Measurements from ENCODE around the gene AEN. TPM values are rescaled to one million over a fixed set of nuclear protein-coding genes. Genes with fewer than 3 reads are reported as not detected.
A peak's percentile ranks its signal among the peaks of the same experiment; 100 is the strongest.

The AEN gene
- total RNA-seq, 1 experiment from 2014 or later = 67.6 TPM

DNA sequence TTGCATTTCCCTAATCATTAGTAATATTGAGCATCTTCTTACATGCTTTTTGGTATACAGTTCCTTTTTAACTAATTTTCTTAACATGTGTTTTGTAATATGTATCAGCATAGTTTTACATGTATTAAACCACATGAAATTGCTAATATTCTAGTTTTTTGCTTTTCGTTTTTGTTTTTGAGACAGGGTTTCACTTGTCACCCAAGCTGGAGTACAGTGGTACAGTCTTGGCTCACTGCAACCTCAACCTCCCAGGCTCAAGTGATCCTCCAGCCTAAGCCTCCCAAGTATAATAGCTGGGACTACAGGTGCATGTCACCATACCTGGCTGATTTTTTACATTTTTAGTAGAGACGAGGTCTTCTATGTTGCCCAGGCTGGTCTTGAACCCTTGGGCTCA is 13.3 kb downstream of the AEN start:
- intact Hi-C loops (cut with micrococcal nuclease) = no loop called here
- Mint-ChIP-seq H3K9me3 (ENCODE audit: unreplicated experiment) (no peaks in the 10 kb centered on the region), H3K4me3 (ENCODE audit: unreplicated experiment) (no peak overlapping the region), H3K27me3 (ENCODE audit: insufficient read depth, unreplicated experiment) (no peaks in the 10 kb centered on the region), H3K27ac (ENCODE audit: low read depth, unreplicated experiment) (no peak overlapping the region), H3K4me1 (ENCODE audit: insufficient read depth, unreplicated experiment) (peaks cover 42% of the 10 kb centered on the region), H3K36me3 (ENCODE audit: insufficient read depth, unreplicated experiment) (peaks cover 62% of the 10 kb centered on the region)
- ChIA-PET POLR2A (interaction anchor here (1.9 to 2.8 kb wide), 2 partner anchors 7 to 13 kb away, joined by 7 to 14 read pairs; partner anchors contain the start of gene AEN), CTCF (no interaction called here)
- DNase-seq (ENCODE audit: unreplicated experiment) = no peak
- TF ChIP-seq, protein P1, sequence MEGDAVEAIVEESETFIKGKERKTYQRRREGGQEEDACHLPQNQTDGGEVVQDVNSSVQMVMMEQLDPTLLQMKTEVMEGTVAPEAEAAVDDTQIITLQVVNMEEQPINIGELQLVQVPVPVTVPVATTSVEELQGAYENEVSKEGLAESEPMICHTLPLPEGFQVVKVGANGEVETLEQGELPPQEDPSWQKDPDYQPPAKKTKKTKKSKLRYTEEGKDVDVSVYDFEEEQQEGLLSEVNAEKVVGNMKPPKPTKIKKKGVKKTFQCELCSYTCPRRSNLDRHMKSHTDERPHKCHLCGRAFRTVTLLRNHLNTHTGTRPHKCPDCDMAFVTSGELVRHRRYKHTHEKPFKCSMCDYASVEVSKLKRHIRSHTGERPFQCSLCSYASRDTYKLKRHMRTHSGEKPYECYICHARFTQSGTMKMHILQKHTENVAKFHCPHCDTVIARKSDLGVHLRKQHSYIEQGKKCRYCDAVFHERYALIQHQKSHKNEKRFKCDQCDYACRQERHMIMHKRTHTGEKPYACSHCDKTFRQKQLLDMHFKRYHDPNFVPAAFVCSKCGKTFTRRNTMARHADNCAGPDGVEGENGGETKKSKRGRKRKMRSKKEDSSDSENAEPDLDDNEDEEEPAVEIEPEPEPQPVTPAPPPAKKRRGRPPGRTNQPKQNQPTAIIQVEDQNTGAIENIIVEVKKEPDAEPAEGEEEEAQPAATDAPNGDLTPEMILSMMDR (IDR thresholded peaks at IDR 0.05; ENCODE audit: unreplicated experiment) = no peak
- BruUV-seq (replicated peaks) = no TSS peak

DNA sequence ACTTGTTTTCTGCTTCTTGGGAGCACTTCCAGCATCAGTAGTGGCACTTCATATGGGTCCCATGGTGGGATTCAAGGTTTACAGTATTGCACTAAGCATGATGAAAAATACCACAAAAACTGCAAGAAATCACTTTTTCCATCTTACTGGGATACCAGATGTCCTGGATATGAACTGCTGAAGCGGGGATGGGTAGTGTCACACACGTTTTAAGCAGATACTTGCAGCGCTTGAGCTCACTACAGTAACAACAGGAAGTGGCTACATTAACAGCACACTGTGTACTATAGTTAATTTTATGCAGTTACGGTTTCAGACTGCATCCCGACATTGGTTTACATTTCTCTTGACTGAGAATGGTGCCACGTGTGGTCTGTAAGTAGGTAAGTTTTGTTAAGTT is 14.2 kb downstream of the AEN start:
- Mint-ChIP-seq H3K36me3 (ENCODE audit: insufficient read depth, unreplicated experiment) (peaks cover 53% of the 10 kb centered on the region), H3K9me3 (ENCODE audit: unreplicated experiment) (no peaks in the 10 kb centered on the region), H3K27ac (ENCODE audit: low read depth, unreplicated experiment) (no peak overlapping the region), H3K4me1 (ENCODE audit: insufficient read depth, unreplicated experiment) (peaks cover 42% of the 10 kb centered on the region), H3K27me3 (ENCODE audit: insufficient read depth, unreplicated experiment) (no peaks in the 10 kb centered on the region), H3K4me3 (ENCODE audit: unreplicated experiment) (no peak overlapping the region)
- TF ChIP-seq, protein P1 (IDR thresholded peaks at IDR 0.05; ENCODE audit: unreplicated experiment) = no peak
- POLR2A ChIA-PET = interaction anchor here (0.6 to 2.8 kb wide), 5 partner anchors 8 to 1786 kb away, joined by 3 to 14 read pairs (median 3); partner anchors contain the start of gene AEN
- BruUV-seq (replicated peaks) = no TSS peak
- intact Hi-C loops (cut with micrococcal nuclease) = no loop called here
- CTCF ChIA-PET = interaction anchor here (1.2 to 1.4 kb wide), 4 partner anchors 11 to 168 kb away, joined by 3 to 4 read pairs (median 4); partner anchors contain the start of genes MRPL46 and MRPS11
- DNase-seq (ENCODE audit: unreplicated experiment) = no peak

DNA sequence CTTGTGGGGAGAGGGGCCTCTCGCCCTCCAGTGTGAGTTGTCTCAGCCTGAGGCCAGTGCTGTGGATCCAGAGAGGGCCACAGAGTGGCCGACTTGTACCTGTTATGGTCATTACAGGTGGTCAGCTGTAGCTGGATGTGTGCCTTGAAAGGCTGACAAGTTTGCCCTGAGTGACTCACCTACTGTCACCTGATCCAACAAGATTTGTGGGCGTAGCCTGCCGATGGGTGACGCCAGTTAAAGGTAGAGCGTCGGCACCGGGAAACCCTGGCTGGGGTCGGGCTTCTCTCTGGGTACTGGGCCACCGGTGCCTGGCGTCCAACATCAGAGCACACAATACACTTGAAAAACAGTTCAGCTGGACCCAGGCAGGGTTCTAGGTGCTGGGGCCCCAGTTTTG is 14.9 kb downstream of the AEN start:
- POLR2A ChIA-PET = interaction anchor here (1.0 to 2.8 kb wide), 4 partner anchors 9 to 21 kb away, joined by 3 to 14 read pairs (median 5); partner anchors contain the start of gene AEN
- Mint-ChIP-seq H3K9me3 (ENCODE audit: unreplicated experiment) (no peaks in the 10 kb centered on the region), H3K4me3 (ENCODE audit: unreplicated experiment) (peak overlapping the region; percentile 58), H3K36me3 (ENCODE audit: insufficient read depth, unreplicated experiment) (peaks cover 46% of the 10 kb centered on the region), H3K27me3 (ENCODE audit: insufficient read depth, unreplicated experiment) (no peaks in the 10 kb centered on the region), H3K4me1 (ENCODE audit: insufficient read depth, unreplicated experiment) (peaks cover 40% of the 10 kb centered on the region), H3K27ac (ENCODE audit: low read depth, unreplicated experiment) (peak overlapping the region; percentile 96)
- BruUV-seq (replicated peaks) = no TSS peak
- CTCF ChIA-PET = interaction anchor here (1.2 to 1.4 kb wide), 4 partner anchors 12 to 169 kb away, joined by 3 to 4 read pairs (median 4); partner anchors contain the start of genes MRPL46 and MRPS11
- TF ChIP-seq, protein P1 (IDR thresholded peaks at IDR 0.05; ENCODE audit: unreplicated experiment) = no peak
- DNase-seq (ENCODE audit: unreplicated experiment) = peak; percentile 89
- intact Hi-C loops (cut with micrococcal nuclease) = no loop called here

DNA sequence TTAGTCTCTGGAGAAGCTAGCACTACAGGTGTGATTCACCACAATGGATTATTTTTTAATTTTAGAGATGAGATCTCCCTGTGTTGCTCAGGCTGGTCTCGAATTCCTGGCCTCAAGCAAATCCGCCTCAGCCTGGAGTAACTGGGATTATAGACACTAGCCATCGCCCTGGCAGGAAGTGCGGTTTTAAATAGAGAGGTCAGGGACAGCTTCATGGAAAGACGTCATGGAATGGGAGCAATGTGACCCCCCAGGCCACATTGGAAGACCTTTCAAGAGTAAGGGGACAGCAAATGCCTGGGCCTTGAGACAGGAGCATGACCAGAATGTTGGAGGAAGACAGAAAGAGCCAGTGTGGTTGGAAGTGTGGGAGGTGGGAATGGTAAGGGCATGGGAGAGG is 15.5 kb downstream of the AEN start:
- TF ChIP-seq, protein P1 (IDR thresholded peaks at IDR 0.05; ENCODE audit: unreplicated experiment) = no peak
- Mint-ChIP-seq H3K9me3 (ENCODE audit: unreplicated experiment) (no peaks in the 10 kb centered on the region), H3K27ac (ENCODE audit: low read depth, unreplicated experiment) (peak overlapping the region; percentile 96), H3K27me3 (ENCODE audit: insufficient read depth, unreplicated experiment) (no peaks in the 10 kb centered on the region), H3K4me1 (ENCODE audit: insufficient read depth, unreplicated experiment) (peaks cover 40% of the 10 kb centered on the region), H3K36me3 (ENCODE audit: insufficient read depth, unreplicated experiment) (peaks cover 40% of the 10 kb centered on the region), H3K4me3 (ENCODE audit: unreplicated experiment) (no peak overlapping the region)
- BruUV-seq (replicated peaks) = no TSS peak
- peak; percentile 7 for DNase-seq (ENCODE audit: unreplicated experiment)
- intact Hi-C loops (cut with micrococcal nuclease) = no loop called here
- ChIA-PET CTCF (interaction anchor here (1.2 to 1.4 kb wide), 3 partner anchors 12 to 169 kb away, joined by 4 read pairs; partner anchors contain the start of genes MRPL46 and MRPS11), POLR2A (interaction anchor here (1.2 to 2.8 kb wide), 3 partner anchors 10 to 21 kb away, joined by 3 to 14 read pairs (median 7); partner anchors contain the start of gene AEN)
